HUES48 (cell line): ENCODE measurements around the gene IFNE.

Experiments
- H3K27ac ChIP-seq: one replicate; pipeline ENCODE4 v1.7.0; 2013; ENCODE audit warnings: low read depth, low read length, inconsistent platforms
- H3K27me3 ChIP-seq: 2 replicates; pipeline ENCODE4 v1.6.1; 2013; ENCODE audit warnings: mild to moderate bottlenecking, low read length; ENCODE audit not compliant: control insufficient read depth, insufficient read depth
- H3K36me3 ChIP-seq: 2 replicates; pipeline ENCODE4 v1.6.1; 2013; ENCODE audit warnings: low read length; ENCODE audit not compliant: control insufficient read depth, insufficient read depth
- H3K4me1 ChIP-seq: 2 replicates; pipeline ENCODE4 v1.6.1; 2013; ENCODE audit warnings: mild to moderate bottlenecking, low read length; ENCODE audit not compliant: control insufficient read depth, insufficient read depth
- H3K4me3 ChIP-seq: 2 replicates; pipeline ENCODE4 v1.5.1; 2013; ENCODE audit warnings: mild to moderate bottlenecking, low read depth, low read length
- H3K9ac ChIP-seq: 2 replicates; pipeline ENCODE4 v1.6.1; 2013; ENCODE audit warnings: mild to moderate bottlenecking, low read depth, low read length, moderate library complexity
- H3K9me3 ChIP-seq: 2 replicates; pipeline ENCODE4 v1.6.1; 2013; ENCODE audit warnings: low read length; ENCODE audit not compliant: control insufficient read depth, insufficient read depth

The IFNE gene

GRCh38 chr9:21516796-21517195, 34.7 kb upstream of the IFNE start:
- H3K27ac ChIP-seq = no peak overlapping the region
- H3K9me3 ChIP-seq = no peaks in the 10 kb centered on the region
- H3K4me1 ChIP-seq = no peaks in the 10 kb centered on the region
- H3K36me3 ChIP-seq = no peaks in the 10 kb centered on the region
- H3K27me3 ChIP-seq = no peaks in the 10 kb centered on the region
- H3K4me3 ChIP-seq = no peak overlapping the region
- no peak overlapping the region for H3K9ac ChIP-seq

GRCh38 chr9:21513431-21513830, 31.3 kb upstream of the IFNE start:
- no peaks in the 10 kb centered on the region for H3K36me3 ChIP-seq
- H3K27ac ChIP-seq = no peak overlapping the region
- H3K9me3 ChIP-seq = no peaks in the 10 kb centered on the region
- no peak overlapping the region for H3K4me3 ChIP-seq
- H3K4me1 ChIP-seq = no peaks in the 10 kb centered on the region
- H3K27me3 ChIP-seq = no peaks in the 10 kb centered on the region
- H3K9ac ChIP-seq = no peak overlapping the region

DNA sequence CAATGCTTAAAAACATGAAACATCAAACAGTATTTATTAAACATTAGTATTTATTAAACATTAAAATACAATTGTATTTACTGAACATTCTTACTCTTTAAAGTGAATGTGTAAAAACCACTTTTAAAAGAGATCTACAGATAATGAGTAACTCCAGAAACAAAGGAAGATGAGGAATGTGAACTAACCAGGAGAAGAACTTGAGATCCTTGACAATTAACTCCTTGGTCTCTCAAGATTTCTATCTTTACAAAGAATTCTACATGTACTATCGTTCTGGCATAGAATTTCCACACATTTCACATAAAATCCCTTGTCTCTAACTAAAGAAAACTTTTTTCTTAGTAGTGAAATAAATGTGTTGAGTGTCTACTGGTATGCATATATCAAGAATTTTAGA, 28.7 kb upstream of the IFNE start:
- Histone ChIP-seq H3K27me3 (no peaks in the 10 kb centered on the region), H3K4me1 (peaks cover 14% of the 10 kb centered on the region), H3K4me3 (no peak overlapping the region), H3K9me3 (no peaks in the 10 kb centered on the region), H3K27ac (no peak overlapping the region), H3K9ac (no peak overlapping the region), H3K36me3 (no peaks in the 10 kb centered on the region)

DNA sequence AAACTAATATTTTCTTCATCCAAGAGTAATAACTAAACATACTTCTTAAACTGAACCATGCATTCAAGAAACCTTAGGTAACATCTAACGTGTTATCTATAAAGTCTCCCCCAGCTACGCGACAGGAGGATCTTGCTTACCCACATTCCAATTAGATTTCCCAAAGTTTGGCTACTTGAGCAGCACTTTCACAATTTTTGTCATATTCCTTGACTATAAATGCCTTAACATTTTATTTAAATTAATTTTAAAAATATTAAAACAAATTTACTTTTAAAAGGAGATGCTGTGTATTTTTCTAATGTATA, 25.3 kb upstream of the IFNE start:
- Histone ChIP-seq H3K4me3 (no peak overlapping the region), H3K4me1 (peaks cover 21% of the 10 kb centered on the region), H3K27ac (no peak overlapping the region), H3K9ac (no peak overlapping the region), H3K27me3 (no peaks in the 10 kb centered on the region), H3K36me3 (no peaks in the 10 kb centered on the region), H3K9me3 (no peaks in the 10 kb centered on the region)

GRCh38 chr9:21506626-21507482, 24.7 kb upstream of the IFNE start:
- no peak overlapping the region for H3K9ac ChIP-seq
- peaks cover 21% of the 10 kb centered on the region for H3K4me1 ChIP-seq
- H3K36me3 ChIP-seq = no peaks in the 10 kb centered on the region
- no peaks in the 10 kb centered on the region for H3K9me3 ChIP-seq
- no peak overlapping the region for H3K27ac ChIP-seq
- no peak overlapping the region; the same call in 1 of the 2 replicates for H3K4me3 ChIP-seq
- H3K27me3 ChIP-seq = no peaks in the 10 kb centered on the region

DNA sequence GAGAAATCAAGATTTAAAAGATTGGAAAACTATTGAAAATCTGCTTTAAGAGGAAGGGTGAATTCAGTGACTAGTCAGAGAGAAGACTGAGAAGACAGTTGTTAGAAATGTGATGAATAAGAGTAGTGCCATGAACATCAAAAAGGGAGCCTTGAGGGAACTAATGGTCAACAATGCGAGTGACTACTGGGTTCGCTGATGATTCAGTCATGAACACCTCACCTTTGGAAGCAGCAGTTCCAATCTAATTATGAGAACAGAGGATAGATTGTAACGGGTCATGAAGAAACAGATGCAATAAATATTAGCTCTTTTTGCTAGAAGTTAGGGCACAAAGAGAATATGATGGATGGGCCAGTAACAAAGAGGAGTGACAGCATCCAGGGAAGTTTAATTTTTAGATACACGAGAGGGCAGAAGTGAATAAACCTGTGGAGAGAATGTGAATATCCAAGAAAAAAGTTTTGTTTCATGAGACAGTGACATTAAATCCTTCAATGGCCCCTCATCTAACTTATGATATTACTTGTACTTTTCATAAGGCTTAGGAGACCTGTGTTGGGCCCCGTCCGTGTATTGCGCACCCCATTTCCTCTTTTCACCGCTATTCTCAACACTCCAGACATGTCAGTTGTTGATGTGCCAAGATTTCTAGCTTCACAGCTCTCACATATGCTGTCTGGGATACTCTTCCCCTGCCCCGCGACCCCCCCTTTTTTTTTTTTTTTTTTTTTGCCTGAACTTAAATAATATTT, 23.5 kb upstream of the IFNE start:
- peaks cover 21% of the 10 kb centered on the region for H3K4me1 ChIP-seq
- no peaks in the 10 kb centered on the region for H3K27me3 ChIP-seq
- no peak overlapping the region for H3K27ac ChIP-seq
- no peaks in the 10 kb centered on the region for H3K36me3 ChIP-seq
- H3K9me3 ChIP-seq = no peaks in the 10 kb centered on the region
- no peak overlapping the region for H3K4me3 ChIP-seq
- H3K9ac ChIP-seq = no peak overlapping the region

- Histone ChIP-seq H3K36me3 (no peaks in the 10 kb centered on the region), H3K4me3 (no peak overlapping the region), H3K27me3 (no peaks in the 10 kb centered on the region), H3K9me3 (no peaks in the 10 kb centered on the region), H3K4me1 (peaks cover 21% of the 10 kb centered on the region), H3K9ac (no peak overlapping the region), H3K27ac (no peak overlapping the region)
These were observed 22.8 kb upstream of the IFNE start for GRCh38 chr9:21504894-21505293.

DNA sequence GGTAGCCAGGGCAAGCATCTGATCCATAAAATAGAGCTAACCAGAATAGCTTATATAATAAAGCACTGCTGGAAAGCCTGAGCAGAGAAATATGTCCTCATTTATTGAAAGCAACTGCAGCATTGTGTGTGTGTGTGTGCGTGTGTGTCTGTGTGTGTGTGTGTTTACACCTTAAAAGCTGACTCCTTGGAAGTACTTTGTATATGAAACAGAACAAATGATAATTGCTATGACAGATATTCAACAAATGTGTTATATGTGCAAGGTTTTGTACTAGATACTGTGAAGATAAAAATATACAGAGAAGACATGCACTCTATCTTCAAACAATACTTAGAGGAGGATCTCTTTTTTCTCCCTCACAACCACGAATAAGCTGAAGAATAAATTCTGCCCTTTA, 22.0 kb upstream of the IFNE start:
- Histone ChIP-seq H3K4me1 (peaks cover 21% of the 10 kb centered on the region), H3K9me3 (no peaks in the 10 kb centered on the region), H3K36me3 (no peaks in the 10 kb centered on the region), H3K27me3 (no peaks in the 10 kb centered on the region), H3K27ac (no peak overlapping the region), H3K9ac (no peak overlapping the region), H3K4me3 (no peak overlapping the region)

GRCh38 chr9:21502586-21502985, 20.5 kb upstream of the IFNE start:
- H3K4me1 ChIP-seq = peaks cover 21% of the 10 kb centered on the region
- H3K4me3 ChIP-seq = no peak overlapping the region
- H3K9ac ChIP-seq = no peak overlapping the region
- no peaks in the 10 kb centered on the region for H3K36me3 ChIP-seq
- no peak overlapping the region for H3K27ac ChIP-seq
- H3K27me3 ChIP-seq = no peaks in the 10 kb centered on the region
- H3K9me3 ChIP-seq = no peaks in the 10 kb centered on the region

DNA sequence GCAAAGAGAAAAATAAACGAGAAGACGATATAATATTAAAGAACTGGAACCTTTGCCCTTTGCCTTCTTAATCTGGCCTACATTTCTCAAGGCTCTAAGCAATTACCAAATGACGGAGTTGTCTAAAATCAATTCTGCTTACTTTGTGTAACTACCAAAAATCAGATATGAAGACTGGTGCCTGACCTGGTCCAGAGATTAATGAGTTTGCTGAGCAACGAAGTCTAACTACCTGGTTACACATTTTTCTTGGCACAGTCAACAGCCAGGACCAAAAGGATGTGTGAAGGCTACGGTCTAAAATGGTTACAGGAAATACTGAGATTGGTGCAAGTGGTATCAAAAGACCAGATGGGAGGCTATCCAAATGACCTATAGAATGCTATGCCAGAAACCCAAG, 17.8 kb upstream of the IFNE start:
- Histone ChIP-seq H3K27me3 (no peaks in the 10 kb centered on the region), H3K36me3 (no peaks in the 10 kb centered on the region), H3K9ac (no peak overlapping the region), H3K4me1 (no peaks in the 10 kb centered on the region), H3K27ac (no peak overlapping the region), H3K4me3 (no peak overlapping the region), H3K9me3 (no peaks in the 10 kb centered on the region)

DNA sequence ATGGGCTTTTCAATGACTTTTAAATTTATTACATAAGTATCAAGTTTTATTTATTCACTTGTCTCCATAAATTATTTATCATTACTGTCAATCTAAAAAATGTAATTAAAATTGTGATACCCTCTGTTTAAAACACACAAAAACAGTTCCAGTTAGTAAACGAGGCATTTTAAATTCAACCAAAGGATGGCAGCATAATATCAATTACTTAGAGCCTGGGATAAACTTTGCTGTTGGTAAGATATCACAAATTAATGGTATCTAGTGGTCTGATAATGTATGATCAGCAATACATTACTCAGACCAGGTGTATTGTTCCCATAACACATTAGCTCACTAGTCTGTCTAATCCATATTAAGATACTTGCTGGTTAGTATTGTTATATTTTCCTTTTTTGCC, 9.6 kb upstream of the IFNE start:
- no peaks in the 10 kb centered on the region for H3K4me1 ChIP-seq
- H3K9ac ChIP-seq = no peak overlapping the region
- H3K36me3 ChIP-seq = no peaks in the 10 kb centered on the region
- no peak overlapping the region for H3K27ac ChIP-seq
- H3K4me3 ChIP-seq = no peak overlapping the region
- no peaks in the 10 kb centered on the region for H3K27me3 ChIP-seq
- no peaks in the 10 kb centered on the region for H3K9me3 ChIP-seq
